T-helper 22 cell (primary cell): ENCODE results near the gene METTL24.
"Not testable (repeated sequence)": the region's sequence is repeated elsewhere in the genome, so short reads cannot be mapped to it uniquely, and the experiment has no call there.

Source experiments
- DNase-seq: peaks from one replicate; pipeline ENCODE4 v3.0.0-alpha.2; 2020; ENCODE audit warnings: low read depth

METTL24 gene

GRCh38 chr6:110265273-110265672 is 92.9 kb downstream of the METTL24 start:
- no peak for DNase-seq

GRCh38 chr6:110256366-110256765 is 101.8 kb downstream of the METTL24 start:
- DNase-seq, result no peak

- DNase-seq, result no peak
These were observed 102.9 kb downstream of the METTL24 start for GRCh38 chr6:110255211-110255750.

- no peak for DNase-seq
These were observed 107.3 kb downstream of the METTL24 start for GRCh38 chr6:110250838-110251237.

- DNase-seq, result no peak
These were observed 108.1 kb downstream of the METTL24 start for GRCh38 chr6:110250058-110250457.

- DNase-seq, result no peak
These were observed 111.1 kb downstream of the METTL24 start for GRCh38 chr6:110246900-110247546.

GRCh38 chr6:110246378-110246777 is 111.8 kb downstream of the METTL24 start:
- DNase-seq, result no peak

- not testable (repeated sequence) for DNase-seq
These were observed 113.5 kb downstream of the METTL24 start for GRCh38 chr6:110244621-110245020.

GRCh38 chr6:110239526-110240274 is 118.4 kb downstream of the METTL24 start:
- no peak for DNase-seq

- DNase-seq, result not testable (repeated sequence)
These were observed 122.1 kb downstream of the METTL24 start for GRCh38 chr6:110236007-110236406.

GRCh38 chr6:110233770-110234374 is 124.3 kb downstream of the METTL24 start:
- DNase-seq, result no peak

GRCh38 chr6:110232450-110232849 is 125.7 kb downstream of the METTL24 start:
- no peak for DNase-seq

- no peak for DNase-seq
These were observed 131.9 kb downstream of the METTL24 start for GRCh38 chr6:110226261-110226660.

- no peak for DNase-seq
These were observed 136.4 kb downstream of the METTL24 start for GRCh38 chr6:110221738-110222137.

GRCh38 chr6:110217266-110217665 is 140.9 kb downstream of the METTL24 start:
- no peak for DNase-seq

- no peak for DNase-seq
These were observed 142.0 kb downstream of the METTL24 start for GRCh38 chr6:110216140-110216539.

GRCh38 chr6:110214338-110214737 is 143.8 kb downstream of the METTL24 start:
- no peak for DNase-seq

- DNase-seq, result no peak
These were observed 146.4 kb downstream of the METTL24 start for GRCh38 chr6:110211753-110212152.

- DNase-seq, result no peak
These were observed 150.5 kb downstream of the METTL24 start for GRCh38 chr6:110207652-110208051.

GRCh38 chr6:110201151-110201884 is 156.8 kb downstream of the METTL24 start:
- DNase-seq, result no peak

- DNase-seq, result no peak
These were observed 159.6 kb downstream of the METTL24 start for GRCh38 chr6:110198561-110198960.

- no peak for DNase-seq
These were observed 161.3 kb downstream of the METTL24 start for GRCh38 chr6:110196874-110197273.
